Progenitor cell of endocrine pancreas (in vitro differentiated cells): ENCODE measurements around the gene MEF2A. TPM values are rescaled to one million over a fixed set of nuclear protein-coding genes. Genes with fewer than 3 reads are reported as not detected.

Source experiments
- DNase-seq: peaks from one replicate; pipeline ENCODE4 v3.0.0; 2021; ENCODE audit warnings: low spot score; ENCODE audit not compliant: unreplicated experiment
- H3K27ac Mint-ChIP-seq: 2 replicates; pipeline ENCODE4 v1.8.0; 2021; ENCODE audit warnings: mild to moderate bottlenecking, moderate library complexity, mixed read lengths
- H3K27me3 Mint-ChIP-seq: 2 replicates; pipeline ENCODE4 v1.8.0; 2021; ENCODE audit warnings: mixed read lengths
- H3K36me3 Mint-ChIP-seq: 2 replicates; pipeline ENCODE4 v1.8.0; 2022; ENCODE audit warnings: mixed read lengths; ENCODE audit not compliant: insufficient read depth
- H3K4me1 Mint-ChIP-seq: 2 replicates; pipeline ENCODE4 v1.8.0; 2021; ENCODE audit warnings: low read depth, mixed read lengths
- H3K4me3 Mint-ChIP-seq: 2 replicates; pipeline ENCODE4 v1.8.0; 2021; ENCODE audit warnings: low read depth, mild to moderate bottlenecking, moderate library complexity, mixed read lengths
- H3K9me3 Mint-ChIP-seq: 2 replicates; pipeline ENCODE4 v1.8.0; 2021; ENCODE audit warnings: low read depth, mixed read lengths
- CTCF ChIP-seq: fragments of 200-600 bp; sonication (generic); IDR thresholded peaks from one replicate; pipeline ENCODE4 v1.5.0; 2021; ENCODE audit warnings: antibody characterized with exemption, mild to moderate bottlenecking; ENCODE audit not compliant: unreplicated experiment
- total RNA-seq: library from RNA; stranded (reverse); gene quantifications from 2 replicates; pipeline ENCODE4 v1.2.1, GENCODE V29; 2021

MEF2A gene
- total RNA-seq, 1 donor from 2014 or later = 36.2 TPM

GRCh38 chr15:99755692-99756409 is 190.1 kb downstream of the MEF2A start:
- no peak for DNase-seq
- H3K36me3 Mint-ChIP-seq = no peaks in the 10 kb centered on the region
- no peak overlapping the region for H3K4me3 Mint-ChIP-seq
- H3K4me1 Mint-ChIP-seq = no peaks in the 10 kb centered on the region
- H3K27ac Mint-ChIP-seq = no peak overlapping the region
- TF ChIP-seq CTCF = peak; percentile 81
- H3K9me3 Mint-ChIP-seq = no peaks in the 10 kb centered on the region
- no peaks in the 10 kb centered on the region for H3K27me3 Mint-ChIP-seq

- H3K9me3 Mint-ChIP-seq = no peaks in the 10 kb centered on the region
- H3K27ac Mint-ChIP-seq = no peak overlapping the region
- no peaks in the 10 kb centered on the region for H3K36me3 Mint-ChIP-seq
- H3K4me3 Mint-ChIP-seq = no peak overlapping the region
- H3K4me1 Mint-ChIP-seq = peaks cover 11% of the 10 kb centered on the region
- no peak for TF ChIP-seq CTCF
- H3K27me3 Mint-ChIP-seq = no peaks in the 10 kb centered on the region
- DNase-seq = no peak
These were observed 196.5 kb downstream of the MEF2A start for GRCh38 chr15:99762288-99762687.

GRCh38 chr15:99763827-99764226 is 198.0 kb downstream of the MEF2A start:
- Mint-ChIP-seq H3K9me3 (no peaks in the 10 kb centered on the region), H3K4me3 (no peak overlapping the region), H3K36me3 (no peaks in the 10 kb centered on the region), H3K27ac (no peak overlapping the region), H3K4me1 (peaks cover 11% of the 10 kb centered on the region), H3K27me3 (no peaks in the 10 kb centered on the region)
- TF ChIP-seq CTCF = no peak
- DNase-seq = no peak

- no peaks in the 10 kb centered on the region for H3K36me3 Mint-ChIP-seq
- no peak overlapping the region for H3K27ac Mint-ChIP-seq
- peaks cover 11% of the 10 kb centered on the region for H3K4me1 Mint-ChIP-seq
- no peaks in the 10 kb centered on the region for H3K9me3 Mint-ChIP-seq
- no peak for TF ChIP-seq CTCF
- H3K27me3 Mint-ChIP-seq = no peaks in the 10 kb centered on the region
- no peak overlapping the region for H3K4me3 Mint-ChIP-seq
- no peak for DNase-seq
These were observed 198.7 kb downstream of the MEF2A start for GRCh38 chr15:99764522-99764921.

Other genes starting within 250 kb of the MEF2A start
- gene LYSMD4, start 167.5 kb downstream of the MEF2A start, total RNA-seq = 17.9 and 18.8 TPM in 2 replicates